NCI-H1092 (cell line): Measurements from ENCODE around the gene KLF4.
"Not testable (repeated sequence)": the region's sequence is repeated elsewhere in the genome, so short reads cannot be mapped to it uniquely, and the experiment has no call there.

Experiments
- DNase-seq: peaks from one replicate; lab custom pipeline; 2025; lab: John Stamatoyannopoulos, UW

KLF4 gene

DNA sequence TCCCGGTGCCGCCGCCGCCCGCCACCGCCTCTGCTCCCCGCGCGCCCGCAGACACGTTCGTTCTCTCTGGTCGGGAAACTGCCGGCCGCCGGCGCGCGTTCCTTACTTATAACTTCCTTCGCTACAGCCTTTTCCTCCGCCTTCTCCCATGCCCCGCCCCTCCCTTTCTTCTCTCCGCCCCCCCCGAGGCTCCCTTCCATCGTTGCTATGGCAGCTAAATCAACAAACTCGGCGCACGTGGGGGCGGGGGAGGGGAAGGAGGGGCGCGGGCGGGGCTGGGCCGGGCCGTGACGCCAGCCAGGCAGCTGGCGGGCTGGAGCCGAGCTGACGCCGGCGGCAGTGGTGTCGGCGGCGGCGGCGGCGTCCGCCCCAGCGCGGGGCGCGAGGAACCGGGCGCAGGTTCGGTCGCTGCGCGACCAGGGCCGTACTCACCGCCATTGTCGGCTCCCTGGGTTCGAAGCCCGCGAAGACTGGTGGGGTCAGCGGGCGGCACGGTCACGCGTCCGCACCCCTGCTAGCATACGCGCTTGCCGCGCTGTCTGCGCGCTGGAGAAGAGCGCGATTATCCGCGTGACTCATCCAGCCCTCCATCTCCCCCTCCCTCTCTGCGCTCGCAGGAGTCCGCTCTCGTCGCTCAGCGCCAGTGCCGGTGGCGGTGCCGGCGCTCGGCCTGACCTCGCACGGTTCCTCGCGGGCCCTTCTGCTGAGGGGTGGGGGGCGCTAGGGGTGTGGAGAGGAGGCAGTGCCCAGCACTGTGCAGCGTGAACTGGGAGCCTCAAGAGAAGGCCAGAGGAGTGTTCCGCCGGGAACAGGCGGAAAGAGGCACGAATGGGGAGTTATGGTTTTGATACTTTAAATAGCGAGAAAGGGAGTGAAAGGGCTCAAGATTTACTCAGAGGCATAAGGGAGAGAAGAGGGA is at the start of gene KLF4:
TSS of gene KLF4 (minus strand) at position 83 of the 919 bp plus-strand sequence. CDS start 597 bp downstream, outside the sequence.
- peak; percentile 89 for DNase-seq

GRCh38 chr9:107536462-107536861 is 46.9 kb upstream of the KLF4 start:
- DNase-seq, result no peak

- DNase-seq, result no peak
Observed at GRCh38 chr9:107534510-107535078, 45.0 kb upstream of the KLF4 start.

DNA sequence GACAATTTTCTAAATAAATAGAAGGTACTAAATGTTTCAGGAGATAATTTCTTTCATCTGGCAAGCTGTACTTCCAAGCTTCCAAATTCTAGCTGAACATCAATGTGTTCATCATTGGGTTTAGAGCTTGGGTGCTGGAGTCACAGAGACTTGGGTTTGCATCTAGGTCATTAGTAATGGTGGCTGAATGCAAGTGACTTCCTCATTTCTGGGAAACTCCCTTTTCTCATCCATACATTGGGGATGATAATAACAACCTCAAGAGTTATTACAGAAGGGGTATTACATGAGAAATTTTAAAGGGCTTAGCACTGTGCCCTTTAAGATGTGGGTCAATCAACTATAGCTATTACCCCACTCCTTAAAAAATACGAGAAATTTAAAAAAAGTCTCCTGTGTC is 41.1 kb upstream of the KLF4 start:
- no peak for DNase-seq

DNA sequence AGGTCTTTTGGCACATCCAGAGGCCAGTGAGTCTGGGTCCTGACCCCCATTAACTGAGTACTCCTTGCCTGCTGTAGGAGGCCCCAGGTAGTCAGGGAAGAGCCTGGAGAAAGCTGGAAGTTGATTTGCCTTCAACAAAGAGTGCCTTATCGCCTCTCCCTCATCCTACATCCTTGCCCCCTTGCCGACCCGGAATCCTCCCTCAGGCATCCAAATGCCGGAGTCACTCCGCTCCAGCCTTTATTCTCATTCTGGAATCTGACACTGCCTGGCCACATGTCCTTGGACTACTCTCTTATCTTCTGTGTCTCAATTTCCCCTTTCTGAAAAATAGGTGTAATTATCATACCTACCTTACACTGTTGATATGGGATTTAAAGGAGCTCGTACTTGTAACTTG is 39.1 kb upstream of the KLF4 start:
- DNase-seq, result no peak

DNA sequence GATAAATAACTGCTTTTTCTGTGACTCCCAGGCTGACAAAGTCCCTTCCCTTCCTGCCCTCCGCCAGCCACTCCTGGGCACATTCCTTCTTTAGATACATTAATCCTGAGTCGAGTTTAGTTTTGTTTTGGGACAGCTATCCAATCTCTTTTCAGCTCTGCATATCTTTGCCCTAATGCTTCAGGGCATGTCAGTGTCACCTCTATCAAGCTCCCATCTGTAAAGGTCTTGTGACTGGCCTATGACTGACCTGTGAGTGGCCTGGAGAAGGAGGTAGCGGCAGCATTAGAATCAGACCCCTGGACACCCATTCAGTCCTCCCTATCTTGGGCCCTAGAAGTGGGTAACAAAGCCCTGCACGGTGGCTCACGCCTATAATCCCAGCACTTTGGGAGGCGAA is 34.0 kb upstream of the KLF4 start:
- no peak for DNase-seq

- no peak for DNase-seq
Observed at GRCh38 chr9:107520186-107520585, 30.6 kb upstream of the KLF4 start.

GRCh38 chr9:107518037-107518807 is 28.7 kb upstream of the KLF4 start:
- no peak for DNase-seq

DNA sequence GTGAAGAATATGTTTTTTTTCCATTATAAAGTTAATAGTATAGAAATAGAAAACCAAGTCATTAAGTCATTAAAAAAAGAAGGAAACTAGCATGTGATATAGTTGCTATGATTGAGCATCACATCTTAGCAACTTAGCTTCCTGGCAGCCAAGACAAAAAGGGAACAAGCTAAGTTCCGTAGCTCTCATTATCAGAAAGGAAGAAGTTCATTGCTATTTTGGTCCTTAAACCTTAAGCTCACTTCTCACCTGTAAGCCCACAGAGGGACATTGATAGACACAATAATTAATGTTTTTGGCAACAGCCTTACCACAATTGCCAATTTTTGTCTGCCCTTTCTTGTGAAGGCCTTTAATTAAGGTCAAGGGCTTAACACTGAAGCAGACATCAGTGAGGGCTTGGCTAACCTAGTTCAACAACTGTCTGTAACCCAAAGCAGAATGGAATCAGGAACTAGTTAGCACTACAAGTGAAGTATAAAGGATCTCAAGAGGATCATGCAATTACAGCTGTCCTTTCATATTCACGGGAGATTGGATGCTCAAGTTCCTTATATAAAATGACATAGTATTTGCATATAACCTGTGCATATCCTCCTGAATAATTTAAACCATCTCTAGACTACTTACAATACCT is 24.0 kb upstream of the KLF4 start:
- no peak for DNase-seq

- no peak for DNase-seq
Observed at GRCh38 chr9:107504585-107505455, 15.3 kb upstream of the KLF4 start.

- DNase-seq, result no peak
Observed at GRCh38 chr9:107502464-107502863, 12.9 kb upstream of the KLF4 start.

- not testable (repeated sequence) for DNase-seq
Observed at GRCh38 chr9:107500421-107501200, 11.0 kb upstream of the KLF4 start.

DNA sequence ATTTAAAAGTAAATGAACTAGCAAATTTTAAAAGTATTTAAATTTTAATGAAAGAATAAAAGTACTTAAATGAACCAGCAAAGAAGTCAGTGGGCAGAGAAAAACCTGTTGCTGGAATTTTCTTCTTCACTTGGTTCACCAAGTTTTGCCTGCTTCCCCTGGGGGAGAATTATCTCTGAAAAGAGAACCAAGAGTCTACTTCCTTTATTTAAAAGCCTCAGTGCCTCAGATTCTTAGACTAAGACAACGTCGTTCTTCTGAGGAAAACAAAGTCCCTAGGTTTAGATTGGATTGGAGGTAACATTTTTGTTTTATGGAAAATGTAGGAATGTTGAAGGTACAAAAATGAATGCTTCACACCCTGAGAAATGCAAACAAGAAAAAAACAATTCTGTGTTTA is 7.4 kb upstream of the KLF4 start:
- no peak for DNase-seq

GRCh38 chr9:107492381-107492970 is 2.9 kb upstream of the KLF4 start:
- no peak for DNase-seq

DNA sequence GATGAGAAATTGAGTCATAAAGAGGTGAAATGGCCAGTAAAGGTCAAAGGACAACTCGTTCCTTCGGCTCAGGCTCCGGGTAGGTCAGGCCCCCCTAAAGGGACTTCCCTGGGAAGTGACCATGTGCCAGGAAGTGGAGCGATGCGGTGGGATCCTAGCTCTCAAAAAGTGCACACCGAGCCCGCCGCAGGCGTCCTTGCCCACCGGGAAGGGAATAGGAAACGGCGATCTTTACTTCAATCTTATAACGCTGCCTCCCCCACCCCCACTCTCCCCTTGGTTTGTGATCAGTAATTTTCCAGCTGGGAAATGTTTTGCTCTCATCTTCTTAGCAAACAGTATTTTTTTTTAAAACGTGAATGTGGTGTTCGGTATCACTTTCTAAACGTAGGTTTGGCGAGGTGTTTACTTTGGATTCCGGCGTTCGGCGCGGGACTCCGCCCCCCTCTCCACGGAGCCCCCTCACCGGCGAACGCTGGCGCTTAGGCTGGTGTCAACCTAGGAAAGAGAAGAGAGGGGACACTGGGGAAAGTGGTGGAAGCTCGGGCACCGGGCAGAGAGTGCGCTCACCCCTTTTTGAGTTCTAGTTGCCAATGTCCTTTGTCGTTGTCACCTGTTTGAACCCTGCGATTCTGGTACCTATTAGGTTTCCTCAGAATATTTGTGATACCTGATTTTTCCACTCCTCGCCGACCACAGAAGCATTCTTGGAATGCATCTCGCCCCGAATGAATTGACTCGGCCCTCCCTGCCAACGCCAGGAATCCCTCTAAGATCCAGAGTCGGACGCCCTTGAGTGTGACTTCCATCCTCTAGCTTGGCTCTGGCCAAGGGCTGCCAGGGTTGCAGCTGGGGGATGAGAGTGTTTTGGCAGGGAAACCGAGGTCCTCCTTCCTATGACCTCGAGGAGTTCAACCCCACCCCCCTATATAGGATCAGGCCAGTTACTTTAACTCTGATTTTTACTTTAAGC is 1.8 kb upstream of the KLF4 start:
- DNase-seq, result peak; percentile 17

DNA sequence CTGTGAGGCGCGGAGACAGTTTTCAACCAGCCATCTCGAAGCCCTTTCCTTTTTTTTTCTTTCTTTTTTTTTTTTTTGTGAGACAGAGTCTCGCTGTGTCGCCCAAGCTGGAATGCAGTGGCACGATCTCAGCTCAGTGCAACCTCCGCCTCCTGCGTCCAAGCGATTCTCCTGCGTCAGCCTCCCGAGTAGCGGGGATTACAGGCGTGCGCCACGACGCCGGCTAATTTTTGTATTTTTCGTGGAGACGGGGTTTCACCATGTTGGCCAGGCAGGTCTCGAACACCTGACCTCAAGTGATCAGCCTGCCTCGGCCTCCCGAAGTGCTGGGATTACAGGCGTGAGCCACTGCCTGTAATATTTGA is 1.0 kb upstream of the KLF4 start:
- not testable (repeated sequence) for DNase-seq

DNA sequence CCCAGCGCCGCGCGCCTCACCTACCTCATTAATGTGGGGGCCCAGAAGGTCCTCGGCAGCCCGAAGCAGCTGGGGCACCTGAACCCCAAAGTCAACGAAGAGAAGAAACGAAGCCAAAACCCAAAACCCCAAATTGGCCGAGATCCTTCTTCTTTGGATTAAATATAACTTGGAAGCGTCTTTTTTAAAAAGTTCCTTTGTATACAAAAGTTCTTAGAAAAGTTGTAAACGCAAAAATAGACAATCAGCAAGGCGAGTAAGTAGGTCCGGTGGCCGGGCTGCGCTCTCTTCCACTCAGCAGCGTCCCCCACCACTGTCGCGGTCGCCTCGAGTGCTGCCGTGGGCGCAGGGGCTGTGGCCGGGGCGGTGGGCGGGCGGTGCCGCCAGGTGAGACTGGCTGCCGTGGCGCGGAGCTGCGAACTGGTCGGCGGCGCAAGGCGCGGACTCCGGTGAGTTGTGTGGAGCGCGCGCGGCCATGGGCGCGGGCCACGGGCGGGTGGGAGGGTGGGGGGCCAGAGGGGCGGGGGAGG is 360 bp downstream of the KLF4 start:
- no peak for DNase-seq

DNA sequence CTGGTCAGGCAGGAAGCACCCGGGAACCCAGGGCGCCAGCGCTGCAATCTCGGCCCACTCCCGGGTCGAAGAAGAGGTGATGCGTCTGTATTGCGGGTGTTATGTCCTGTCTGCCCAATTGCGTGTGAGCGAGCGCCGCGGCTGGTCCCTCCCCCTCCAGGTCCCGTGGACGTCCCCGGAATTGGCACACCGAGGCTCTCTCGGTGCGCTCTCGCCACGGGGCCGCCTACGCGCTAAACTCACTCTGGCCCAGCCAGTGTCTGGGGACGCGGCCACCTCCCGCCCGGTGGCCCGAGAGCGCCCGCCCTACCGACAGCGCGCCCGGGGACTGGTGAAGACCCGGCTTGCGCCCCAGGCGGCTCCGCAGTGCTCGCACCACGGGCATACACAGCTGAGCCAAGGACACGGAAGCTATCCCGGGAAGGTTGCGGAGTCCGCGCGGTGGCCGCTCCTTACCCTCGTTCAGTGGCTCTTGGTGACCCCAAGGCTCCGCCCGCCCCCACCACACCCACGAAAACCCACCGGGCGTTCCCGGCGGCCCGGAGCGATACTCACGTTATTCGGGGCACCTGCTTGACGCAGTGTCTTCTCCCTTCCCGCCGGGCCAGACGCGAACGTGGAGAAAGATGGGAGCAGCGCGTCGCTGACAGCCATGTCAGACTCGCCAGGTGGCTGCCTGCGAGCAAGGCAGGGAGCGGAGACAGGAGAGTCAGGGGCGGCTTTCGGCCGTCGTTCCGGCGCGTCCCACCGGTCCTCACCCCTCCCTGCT is 1.0 kb downstream of the KLF4 start:
- peak; percentile 12 for DNase-seq
